Renal cortical epithelial cell (primary cell): ENCODE measurements around the gene IQSEC1. TPM values are rescaled to one million over a fixed set of nuclear protein-coding genes. Genes with fewer than 3 reads are reported as not detected.

ENCODE experiments used
- DNase-seq: peaks from one replicate; pipeline ENCODE4 v3.0.0-alpha.2; 2011; ENCODE audit warnings: low read depth
- total RNA-seq: library from RNA; depleted of rRNA; stranded (reverse); fragments of >200 nt; gene quantifications from 2 replicates; pipeline ENCODE4 v1.2.3, GENCODE V29; 2014

IQSEC1 gene
- total RNA-seq, 1 donor from 2014 or later, result 23.8 TPM

DNA sequence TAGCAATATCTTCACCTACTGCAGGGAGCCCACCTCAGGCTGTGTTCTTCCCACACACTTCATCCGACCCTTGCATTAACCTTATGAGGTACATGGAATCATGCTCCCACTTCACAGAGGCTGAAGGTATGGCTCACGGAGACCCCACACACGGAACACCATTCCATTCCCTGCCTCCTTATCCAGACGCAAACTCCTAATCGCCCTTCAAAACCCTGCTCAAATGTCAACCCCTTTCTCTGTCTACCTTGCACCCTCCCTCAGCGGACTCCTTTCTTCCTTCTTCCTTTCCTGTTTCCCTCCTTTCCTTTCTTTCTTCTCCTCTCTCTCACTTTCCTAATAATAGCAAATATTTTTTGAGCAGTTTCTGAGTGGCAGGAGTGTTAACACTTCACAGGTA is 23.8 kb downstream of the IQSEC1 start:
- DNase-seq, result no peak

DNA sequence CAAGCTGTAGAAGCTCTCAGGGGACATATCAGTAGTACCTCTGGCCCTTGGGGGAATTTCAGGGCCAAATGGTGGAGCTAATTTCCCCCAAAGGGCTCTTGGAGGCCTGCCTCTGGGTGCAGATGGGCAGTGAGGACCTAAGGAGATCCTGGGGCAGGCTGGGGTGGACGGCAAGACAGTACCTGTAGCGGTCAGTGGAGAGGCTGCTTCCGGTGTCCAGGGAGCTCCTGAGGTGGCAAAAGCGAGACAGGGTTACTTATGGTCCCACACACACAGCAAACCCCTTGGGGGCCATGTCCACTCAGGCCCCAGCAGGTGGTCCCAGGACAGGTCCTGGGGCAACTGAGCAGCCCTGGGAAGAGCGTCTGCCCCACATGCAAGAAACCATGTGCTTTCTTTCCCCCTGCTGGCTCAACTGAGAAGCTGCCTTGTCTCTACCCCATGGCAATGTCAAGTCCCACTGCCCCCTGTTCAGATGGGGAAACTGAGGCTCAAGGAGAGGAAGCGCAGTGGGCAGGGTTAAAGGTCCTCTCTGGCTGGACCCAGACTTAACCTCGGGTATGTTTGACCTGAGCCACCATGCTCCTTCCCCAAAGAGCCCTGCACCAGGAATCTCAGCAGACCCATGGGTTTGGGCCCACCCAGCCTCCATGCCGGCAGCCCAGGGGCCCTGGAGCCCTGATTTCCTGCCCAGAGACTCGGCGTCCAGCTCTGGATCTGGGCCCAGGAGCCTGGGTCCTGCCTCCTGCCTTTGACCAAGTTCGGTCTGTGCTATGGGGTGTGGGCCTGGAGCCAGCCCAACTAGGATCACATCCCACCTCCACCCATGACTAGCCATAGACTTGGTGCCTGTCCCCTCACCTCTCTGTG is 25.7 kb downstream of the IQSEC1 start:
- DNase-seq, result no peak

DNA sequence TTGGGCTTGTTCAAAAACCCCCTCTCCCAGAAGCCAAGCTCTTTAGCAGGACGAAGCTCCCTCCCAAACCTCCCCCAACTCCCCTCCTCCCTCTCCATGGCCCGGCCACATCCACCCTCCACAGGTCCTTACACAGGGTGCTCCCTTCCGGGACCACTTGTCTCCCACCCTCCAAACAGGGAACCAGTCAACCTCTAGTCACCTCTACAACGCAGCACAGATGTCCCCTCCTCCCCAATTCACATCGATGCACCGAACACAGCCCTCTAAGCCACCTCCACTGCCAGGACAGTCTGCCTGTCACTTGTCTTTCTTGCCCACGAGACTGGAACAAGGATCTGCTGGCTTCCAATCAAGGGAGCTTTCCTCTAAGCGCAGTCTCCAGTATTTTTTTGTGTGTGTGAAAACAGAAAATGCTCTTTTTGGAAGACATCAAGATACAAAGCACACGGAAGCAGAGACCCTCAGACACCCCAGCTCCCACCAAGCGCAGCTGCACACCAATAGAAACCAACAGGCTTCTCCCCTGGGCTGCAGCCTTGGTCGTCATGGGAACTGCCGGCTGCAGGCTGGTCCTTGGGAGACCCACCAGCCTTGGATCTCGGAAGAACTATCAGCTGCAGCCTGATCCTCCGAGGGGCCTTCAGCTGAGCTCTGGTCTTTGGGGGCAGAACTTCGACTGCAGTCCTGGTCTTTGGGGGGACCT is 26.5 kb downstream of the IQSEC1 start:
- DNase-seq, result no peak

DNA sequence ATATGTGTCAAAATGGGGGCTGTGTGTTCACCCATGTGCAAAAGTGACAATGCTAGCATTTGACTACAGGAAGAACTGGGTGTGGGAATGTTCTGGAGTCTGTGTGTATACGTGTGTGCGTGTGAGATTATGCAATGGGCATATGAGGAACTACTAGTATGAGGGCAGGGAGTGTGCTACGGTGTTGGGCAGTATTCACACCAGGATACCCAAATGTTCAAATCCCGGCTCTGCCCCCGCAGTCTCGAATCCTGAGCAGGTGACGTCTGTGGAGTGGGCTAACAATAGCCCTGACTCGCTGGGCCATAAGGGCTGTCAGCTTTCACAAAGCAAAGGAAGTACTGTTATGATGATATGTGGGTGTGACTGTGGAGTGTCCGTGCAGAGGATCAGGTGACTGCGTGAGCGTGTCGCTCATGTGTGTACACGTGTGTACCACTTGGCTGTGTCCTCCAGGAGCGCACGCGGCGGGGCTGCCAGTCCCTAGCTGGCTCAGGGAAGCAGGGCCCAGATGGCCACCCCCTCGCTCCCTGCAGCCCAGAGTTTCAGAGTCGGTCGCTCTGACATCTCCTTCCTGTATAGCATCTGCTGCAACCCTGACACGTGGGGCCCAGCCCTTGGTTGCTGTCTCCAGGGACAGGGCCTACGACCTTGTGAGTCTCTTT is 27.2 kb downstream of the IQSEC1 start:
- no peak for DNase-seq

DNA sequence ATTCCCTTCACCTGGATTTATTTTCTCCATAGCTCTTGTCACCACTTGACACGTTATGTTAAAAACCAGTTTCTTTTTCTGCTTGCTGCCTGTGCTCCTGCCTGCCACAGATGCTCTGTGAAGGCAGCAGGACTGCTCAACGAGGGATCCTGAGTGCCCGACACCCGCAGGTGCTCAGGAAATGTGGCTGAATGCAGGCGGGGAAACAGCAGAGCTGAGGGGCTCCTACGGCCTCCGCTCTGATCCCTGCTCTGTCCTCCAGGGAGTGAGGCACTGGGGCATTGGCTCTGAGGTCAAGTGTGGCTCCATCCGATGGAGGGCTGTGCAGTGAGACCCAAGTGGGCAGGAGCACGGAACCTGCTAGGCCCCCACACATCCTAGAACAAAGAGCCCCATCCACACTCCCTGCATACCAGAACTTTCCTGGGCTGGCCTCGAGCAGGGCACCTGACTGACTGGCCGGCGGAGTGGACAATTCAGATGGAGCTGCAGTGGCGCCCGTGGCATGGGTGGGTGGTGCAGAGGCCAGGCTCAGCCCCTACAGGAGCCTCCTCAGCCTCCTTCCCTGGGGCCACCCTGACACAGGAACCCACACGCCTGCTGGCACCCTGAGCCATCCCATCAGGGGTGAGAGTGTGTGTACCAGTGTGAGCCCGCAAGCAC is 27.9 kb downstream of the IQSEC1 start:
- DNase-seq, result no peak

DNA sequence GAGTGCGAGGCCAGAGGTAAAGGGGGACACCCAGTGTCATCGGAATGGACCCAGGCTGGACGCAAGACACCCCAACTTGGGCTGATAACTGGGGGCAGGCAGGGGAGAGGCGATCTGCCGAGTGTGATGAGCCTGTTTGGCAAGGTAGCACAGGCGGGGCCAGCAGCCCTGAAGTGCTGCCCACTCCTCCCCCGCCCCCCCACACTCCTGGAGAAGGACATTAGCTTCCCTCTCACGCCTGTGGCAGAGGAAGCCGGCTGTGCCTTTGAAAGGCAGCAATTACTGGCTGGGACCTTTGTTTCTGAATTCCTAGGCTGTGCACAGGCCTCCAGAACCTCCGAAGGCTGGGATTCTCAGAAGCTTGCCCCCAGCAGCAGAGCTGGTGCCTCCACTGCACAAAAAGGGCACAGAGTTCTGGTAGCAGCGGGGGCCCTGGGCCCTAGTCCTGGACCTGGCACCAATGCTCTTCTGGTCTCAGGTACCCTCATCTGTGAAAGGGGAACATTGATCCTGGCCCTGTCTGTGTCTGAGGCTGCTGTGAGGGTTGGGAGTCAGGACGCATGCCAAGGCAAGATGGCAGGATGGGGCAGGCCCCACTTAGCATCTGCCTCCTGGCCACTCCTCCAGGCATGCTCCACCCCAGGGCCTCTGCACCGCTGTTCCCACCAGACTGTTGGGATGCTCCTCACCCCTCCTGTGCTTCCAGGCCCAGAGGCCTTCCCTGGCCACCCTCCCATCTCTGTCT is 28.6 kb downstream of the IQSEC1 start:
- no peak for DNase-seq

DNA sequence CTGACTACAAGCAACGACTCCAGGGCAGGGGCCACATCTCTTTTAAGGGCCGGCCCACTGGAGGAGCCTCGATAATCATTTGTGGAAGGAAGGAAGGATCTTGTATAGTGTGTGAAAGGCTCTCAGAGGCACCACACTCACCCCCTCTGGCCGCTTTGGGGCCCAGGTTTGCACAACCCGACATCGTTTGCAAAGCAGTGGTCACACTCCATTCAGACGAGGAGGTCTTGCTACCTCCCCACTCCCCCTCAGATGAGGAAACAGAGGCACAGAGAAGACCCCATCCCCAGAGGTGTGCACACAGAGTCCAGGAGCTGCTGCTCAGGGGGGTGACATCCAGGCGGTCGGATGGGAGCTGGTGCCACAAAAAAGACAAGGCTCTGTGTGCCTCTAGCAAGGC is 29.6 kb downstream of the IQSEC1 start:
- no peak for DNase-seq

DNA sequence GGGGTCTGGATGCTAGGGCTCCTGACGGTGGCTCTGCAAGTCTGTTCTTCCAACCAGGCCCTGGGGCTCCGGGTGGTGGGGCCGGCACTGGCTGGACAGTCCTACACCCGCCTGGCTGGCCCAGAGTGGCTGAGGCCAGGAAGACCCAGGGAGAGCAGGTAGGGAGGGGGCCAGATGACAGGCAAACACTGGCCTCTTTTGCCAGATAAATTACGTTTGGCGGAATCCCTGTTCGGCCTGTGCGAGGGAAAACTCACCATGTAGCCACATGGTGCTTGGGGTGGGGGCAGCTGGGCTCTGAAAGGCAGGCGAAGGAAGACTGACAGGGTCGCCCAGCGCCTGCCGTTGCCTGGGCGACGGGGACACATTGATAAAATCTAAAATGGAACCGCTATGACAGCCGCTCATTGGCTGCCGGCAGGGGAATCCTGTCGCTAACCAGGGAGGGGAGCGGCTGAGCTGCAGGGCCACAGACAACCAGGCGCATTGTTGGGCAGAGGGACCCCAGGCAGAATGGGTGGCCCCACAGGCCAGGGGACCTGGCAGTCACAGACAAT is 30.4 kb downstream of the IQSEC1 start:
- no peak for DNase-seq

DNA sequence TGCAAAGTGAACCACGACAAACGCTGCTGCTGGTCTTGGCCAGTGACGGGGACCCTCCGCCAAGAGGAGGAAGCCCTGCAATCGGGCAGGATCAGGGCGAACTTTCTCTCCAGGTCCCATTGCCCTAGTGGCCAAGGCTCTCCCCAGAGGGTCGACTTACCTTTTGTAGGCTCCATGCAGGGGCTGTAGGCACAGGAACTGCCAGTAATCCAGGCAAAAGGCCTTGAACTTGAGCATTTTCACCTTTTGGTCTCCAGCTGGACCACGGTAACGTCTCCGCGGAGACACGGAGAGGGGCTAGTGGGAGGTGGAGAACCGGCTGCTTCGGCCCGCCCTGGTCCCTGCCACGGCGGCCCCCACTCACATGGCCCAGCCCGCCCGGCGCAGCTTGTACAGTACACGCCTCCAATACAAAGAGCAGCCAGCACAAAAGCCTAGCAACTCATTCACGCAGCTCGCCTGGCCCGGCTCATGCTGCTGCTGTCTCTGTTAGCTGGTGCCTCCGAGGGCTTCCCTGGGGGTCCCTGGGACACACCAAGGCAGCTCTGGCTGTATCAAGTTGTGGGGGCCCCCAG is 31.0 kb downstream of the IQSEC1 start:
- no peak for DNase-seq

DNA sequence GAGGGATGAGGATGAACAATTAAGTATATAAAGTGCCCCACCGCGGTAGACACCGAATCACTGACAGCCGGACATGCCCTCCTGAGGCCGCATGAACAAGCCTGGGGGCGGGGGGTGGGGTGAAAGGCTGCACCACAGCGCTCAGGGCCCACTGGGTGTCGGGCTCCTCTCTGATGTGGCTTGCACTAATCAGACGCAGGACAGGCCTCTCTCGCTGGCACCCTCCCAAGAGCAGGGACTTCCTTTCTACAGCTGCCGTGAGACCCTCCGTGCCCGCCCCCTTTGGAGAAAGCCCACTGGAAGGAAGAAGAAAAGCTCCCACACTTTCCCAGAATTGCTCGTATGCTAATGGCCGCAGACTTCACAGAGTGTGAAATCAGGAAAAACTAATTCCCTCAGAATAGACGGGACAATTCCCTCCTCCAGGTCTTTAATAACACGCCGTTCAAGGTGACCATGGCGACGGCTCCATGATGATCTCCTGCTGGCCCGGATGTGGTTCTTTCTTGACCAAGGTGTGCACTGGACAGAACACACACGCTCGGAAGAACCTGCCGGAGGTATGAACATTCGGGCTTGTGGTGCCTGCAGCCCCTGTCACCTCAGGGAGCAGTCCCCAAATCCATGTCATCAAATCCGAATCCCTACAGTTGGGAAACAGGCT is 32.0 kb downstream of the IQSEC1 start:
- DNase-seq, result no peak

DNA sequence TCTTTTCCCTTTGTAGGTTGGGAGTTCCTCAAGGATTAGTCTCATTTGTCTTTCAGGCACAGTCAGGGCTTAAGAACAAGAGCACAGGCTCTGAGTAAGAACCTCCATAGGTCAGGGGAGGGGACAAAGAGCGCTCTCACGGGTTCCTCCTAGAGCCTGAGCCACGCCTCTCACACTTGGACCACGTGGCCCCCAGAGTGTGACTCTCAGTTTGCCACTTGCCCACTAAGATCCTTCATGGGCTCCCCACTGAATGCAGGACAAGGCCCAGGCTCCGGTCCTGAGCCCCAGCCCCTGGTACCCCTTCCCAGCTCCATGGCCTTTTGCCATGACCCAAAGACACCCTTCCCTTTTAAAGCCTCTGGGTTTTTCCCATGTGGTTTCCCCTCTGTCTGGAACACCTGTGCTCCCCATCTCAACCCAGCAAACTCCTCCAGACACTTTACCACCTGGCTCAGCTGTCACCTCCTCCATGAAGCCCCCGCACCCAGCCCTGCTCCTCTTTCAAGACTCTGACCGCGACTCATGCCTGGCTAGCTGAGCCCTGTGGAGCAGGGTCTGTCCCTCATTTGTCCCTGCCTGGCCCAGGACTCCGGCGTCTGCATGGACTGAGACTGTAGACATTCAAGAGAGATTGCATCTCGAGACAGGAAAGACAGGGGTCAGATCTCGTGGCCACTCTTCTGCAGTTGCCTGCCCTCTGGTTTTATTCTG is 32.7 kb downstream of the IQSEC1 start:
- DNase-seq, result no peak

DNA sequence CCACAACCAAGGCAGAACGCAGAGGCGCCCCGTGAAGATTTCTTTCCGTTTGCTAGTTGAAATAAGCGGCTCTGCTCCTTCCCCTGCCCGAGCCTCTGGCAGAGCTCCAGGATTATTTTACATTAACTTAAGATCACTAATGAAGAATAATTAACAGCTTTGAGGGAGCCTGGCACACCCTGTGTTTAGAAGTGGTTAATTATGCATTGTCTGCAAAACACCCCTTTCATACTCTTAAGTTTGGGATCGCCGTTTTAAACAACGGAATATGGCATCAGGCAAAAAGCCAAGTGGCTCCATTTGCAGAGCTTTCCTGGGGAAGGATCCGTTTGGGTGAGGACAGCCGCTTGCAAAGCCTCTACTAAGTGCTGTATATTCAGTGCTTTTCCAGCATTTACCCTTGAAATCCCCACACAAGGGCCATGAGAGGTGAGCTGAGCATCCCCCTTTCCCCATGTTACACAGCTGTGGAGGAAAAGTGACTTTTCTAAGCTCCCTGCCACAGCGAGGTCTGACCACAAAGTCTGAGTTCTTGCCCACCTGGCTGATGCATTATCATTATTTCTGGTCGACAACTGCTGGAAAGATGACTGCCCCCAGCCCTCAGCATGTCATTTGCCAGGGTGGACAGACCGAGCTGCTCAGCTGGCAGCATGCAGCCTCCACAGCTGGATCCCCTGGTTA is 33.9 kb downstream of the IQSEC1 start:
- no peak for DNase-seq

DNA sequence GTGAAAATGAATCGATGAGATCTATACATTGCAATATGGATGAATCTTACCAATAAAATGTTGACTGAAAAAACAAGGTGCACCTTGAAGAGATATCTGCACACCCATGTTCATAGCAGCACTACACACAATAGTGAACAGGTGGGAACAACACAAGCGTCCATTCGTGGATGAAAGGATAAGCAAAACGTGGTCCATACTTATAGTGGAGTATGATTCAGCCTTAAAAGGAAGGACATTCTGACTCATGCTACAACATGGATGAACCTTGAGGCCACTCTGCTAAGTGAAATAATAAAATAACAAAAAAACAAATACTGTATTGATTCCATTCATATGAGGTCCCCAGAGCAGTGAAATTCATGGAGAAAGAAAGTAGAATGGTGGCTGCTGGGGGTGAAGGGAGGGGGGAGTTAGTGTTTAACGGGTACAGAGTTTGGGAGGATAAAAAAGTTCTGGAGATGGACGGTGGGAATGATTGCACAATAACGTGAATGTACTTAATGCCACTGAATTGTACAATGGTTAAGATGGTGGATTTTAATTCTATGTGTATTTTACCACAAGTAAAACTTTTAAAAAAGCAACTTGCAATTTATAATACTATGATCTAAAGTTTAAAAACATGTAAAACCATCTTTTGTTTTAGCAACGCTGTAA is 35.6 kb downstream of the IQSEC1 start:
- DNase-seq, result no peak

DNA sequence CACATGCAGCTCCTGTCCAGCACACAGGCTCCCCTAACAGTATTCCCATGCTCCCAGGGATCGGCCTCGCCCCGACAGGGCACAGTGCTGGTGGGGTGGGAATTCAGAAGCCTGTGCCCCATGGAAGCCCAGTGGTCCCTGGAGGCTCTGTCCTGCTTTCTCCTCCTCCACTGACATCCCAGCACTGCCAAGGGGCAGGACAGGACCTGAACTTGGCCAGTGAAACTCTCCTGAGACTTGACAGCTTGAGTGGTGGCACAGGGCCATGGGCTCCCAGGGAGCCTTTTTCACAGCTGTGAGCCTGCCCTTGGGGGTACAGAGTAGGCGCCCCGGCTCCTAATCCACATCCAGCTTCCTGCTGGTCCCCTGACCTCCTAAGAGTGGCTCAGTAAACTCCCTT is 38.4 kb downstream of the IQSEC1 start:
- DNase-seq, result no peak

DNA sequence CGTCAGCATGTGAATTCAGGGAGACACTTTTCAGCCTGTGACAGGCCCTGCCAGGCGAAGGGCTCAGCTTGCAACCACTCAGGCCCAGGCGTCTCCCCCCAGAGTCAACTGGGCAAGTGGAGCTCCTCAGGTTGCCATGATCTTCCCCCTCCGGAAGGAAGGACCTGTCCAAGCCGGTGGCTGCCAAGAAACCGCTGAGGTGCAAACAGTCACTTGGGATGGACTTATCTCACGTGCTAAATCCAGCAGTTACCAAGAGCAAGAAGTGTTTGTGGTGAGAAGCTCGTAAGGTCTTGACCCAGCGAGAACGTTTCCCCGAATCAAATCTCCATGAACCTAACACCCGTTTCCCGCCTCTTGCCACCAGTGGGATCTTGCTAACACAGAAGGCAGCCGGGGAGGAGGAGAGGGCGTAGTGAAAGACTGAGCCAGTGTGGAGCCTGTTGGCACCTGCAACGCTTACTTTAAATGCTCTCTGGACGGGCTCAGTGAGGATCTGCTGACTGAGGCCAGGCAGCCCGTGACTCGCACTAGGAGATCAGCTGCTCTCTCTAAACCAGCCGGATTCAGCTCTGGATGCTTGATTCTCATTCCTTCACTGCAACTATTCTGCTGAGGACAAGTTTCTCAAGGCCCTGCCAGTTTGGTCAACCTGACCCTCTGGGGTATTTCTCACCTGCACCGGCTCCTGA is 39.0 kb downstream of the IQSEC1 start:
- DNase-seq, result no peak

DNA sequence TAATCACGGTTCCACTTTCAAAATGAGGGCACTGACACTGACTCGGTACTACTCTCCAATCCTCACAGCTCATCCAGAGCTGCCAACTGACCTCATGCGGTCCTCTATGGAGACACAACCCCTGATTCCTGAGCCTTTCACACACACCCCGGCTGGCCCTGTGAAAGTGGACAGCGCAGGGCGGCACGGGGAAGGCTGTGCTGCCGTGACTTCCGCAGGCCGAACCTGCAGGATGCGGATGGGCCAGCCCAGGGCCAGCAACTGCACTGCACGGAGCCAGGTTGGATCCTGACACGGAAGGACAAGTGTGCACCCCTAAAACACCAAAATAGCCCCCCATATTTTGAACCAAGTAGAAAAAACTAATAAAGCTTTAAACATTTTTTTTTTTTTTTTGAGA is 41.0 kb downstream of the IQSEC1 start:
- no peak for DNase-seq

DNA sequence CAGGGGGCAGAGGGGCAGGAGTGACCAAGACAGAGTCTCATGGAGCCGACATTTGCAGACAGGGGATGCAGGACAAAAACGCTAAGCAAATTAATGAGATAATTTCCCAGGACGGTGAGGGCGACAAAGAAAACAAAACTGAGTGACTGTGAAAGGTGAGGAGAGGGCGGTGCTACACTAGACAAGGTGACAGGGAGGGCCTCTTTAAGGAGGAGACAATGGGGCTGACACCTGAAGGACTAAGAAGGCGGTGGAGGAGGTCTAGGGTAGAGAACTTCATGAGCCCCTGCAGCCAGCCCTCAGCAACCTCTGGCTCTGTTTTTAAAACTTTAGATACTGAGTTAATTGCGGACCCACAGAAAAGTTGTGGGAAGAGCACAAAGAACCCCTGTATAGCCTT is 41.6 kb downstream of the IQSEC1 start:
- DNase-seq, result no peak

DNA sequence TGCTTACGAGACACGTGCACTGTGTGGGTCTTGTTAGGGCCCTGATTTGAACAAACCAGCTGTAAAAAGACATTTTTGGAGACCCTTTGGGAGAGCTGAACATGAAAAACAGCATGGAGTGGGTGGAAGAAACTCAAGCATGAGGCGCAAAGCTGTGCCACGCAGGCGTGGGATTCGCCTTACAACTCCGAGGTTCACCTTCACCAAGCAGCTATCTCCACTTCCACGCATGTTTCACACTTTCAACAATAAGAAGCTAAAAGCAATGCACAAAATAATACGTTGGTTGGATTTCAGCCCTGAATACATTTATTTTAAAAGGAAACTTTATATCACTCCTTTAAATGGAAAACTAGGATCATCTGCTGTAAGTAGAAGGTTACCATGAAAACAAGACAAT is 42.5 kb downstream of the IQSEC1 start:
- DNase-seq, result no peak
